GM13977 (cell line): ENCODE measurements around the gene DAAM1.

Experiments
- DNase-seq: peaks from one replicate; pipeline ENCODE4 v3.0.0; 2012; ENCODE audit warnings: low spot score
- CTCF ChIP-seq: IDR thresholded peaks from 2 replicates; pipeline ENCODE4 v1.5.1; 2012; ENCODE audit warnings: mild to moderate bottlenecking, control low read depth; ENCODE audit not compliant: insufficient read depth; ENCODE audit errors: extremely low read depth, missing control alignments
- in situ Hi-C: fragments of 300-500 bp; cut with MboI; formaldehyde crosslinking; loops from one replicate; pipeline ENCODE4 v1.12.0; 2022; ENCODE audit warnings: low sequenced_read_pairs, low pct_unique_long_range_greater_than_20kb, mixed read lengths, inconsistent platforms; ENCODE audit not compliant: unreplicated experiment

Gene DAAM1

GRCh38 chr14:59308673-59309072, 120.2 kb downstream of the DAAM1 start:
- DNase-seq: no peak
- in situ Hi-C loops: no loop called here
- no peak for TF ChIP-seq CTCF

GRCh38 chr14:59309291-59309900, 120.9 kb downstream of the DAAM1 start:
- no peak for DNase-seq
- in situ Hi-C loops: no loop called here
- no peak for TF ChIP-seq CTCF

GRCh38 chr14:59310633-59311032, 122.2 kb downstream of the DAAM1 start:
- TF ChIP-seq CTCF: no peak
- in situ Hi-C loops: no loop called here
- no peak for DNase-seq

- TF ChIP-seq CTCF: no peak
- in situ Hi-C loops: no loop called here
- no peak for DNase-seq
These were observed 123.3 kb downstream of the DAAM1 start for GRCh38 chr14:59311723-59312122.

- TF ChIP-seq CTCF: no peak
- no peak for DNase-seq
- in situ Hi-C loops: no loop called here
These were observed 124.7 kb downstream of the DAAM1 start for GRCh38 chr14:59313144-59313651.

- in situ Hi-C loops: no loop called here
- TF ChIP-seq CTCF: no peak
- DNase-seq: no peak
These were observed 125.5 kb downstream of the DAAM1 start for GRCh38 chr14:59313658-59314608.
